Muscle layer of colon (tissue), 2 donors: ENCODE results near the gene DIS3L.
"Not testable (repeated sequence)": the region's sequence is repeated elsewhere in the genome, so short reads cannot be mapped to it uniquely, and the experiment has no call there.

Experiments used
- H3K27ac ChIP-seq: one replicate; pipeline ENCODE4 v1.7.0; 2013; ENCODE audit warnings: low read depth, mild to moderate bottlenecking, low read length, moderate library complexity
- H3K27me3 ChIP-seq, 2 donors: one replicate each; pipeline ENCODE4 v1.7.0; 2013; ENCODE audit warnings: low read length in 2 of 2, mild to moderate bottlenecking in 2 of 2; ENCODE audit not compliant: insufficient read depth in 2 of 2, control insufficient read depth in 1 of 2
- H3K36me3 ChIP-seq: one replicate; pipeline ENCODE4 v1.7.0; 2013; ENCODE audit warnings: mild to moderate bottlenecking, low read length; ENCODE audit not compliant: insufficient read depth
- H3K4me1 ChIP-seq: one replicate; pipeline ENCODE4 v1.7.0; 2013; ENCODE audit warnings: mild to moderate bottlenecking, low read length; ENCODE audit not compliant: insufficient read depth
- H3K4me3 ChIP-seq, 2 donors: one replicate each; pipeline ENCODE4 v1.7.0; 2013; ENCODE audit warnings: low read length in 2 of 2, low read depth in 1 of 2, mild to moderate bottlenecking in 1 of 2, moderate library complexity in 1 of 2
- H3K9ac ChIP-seq: one replicate; pipeline ENCODE4 v1.7.0; 2013; ENCODE audit warnings: low read length
- H3K9me3 ChIP-seq: one replicate; pipeline ENCODE4 v1.7.0; 2013; ENCODE audit warnings: mild to moderate bottlenecking, low read length
- donor health status: abdominal sarcoma.
- donor health status: Adenocarcinoma of cecum.

The DIS3L gene

DNA sequence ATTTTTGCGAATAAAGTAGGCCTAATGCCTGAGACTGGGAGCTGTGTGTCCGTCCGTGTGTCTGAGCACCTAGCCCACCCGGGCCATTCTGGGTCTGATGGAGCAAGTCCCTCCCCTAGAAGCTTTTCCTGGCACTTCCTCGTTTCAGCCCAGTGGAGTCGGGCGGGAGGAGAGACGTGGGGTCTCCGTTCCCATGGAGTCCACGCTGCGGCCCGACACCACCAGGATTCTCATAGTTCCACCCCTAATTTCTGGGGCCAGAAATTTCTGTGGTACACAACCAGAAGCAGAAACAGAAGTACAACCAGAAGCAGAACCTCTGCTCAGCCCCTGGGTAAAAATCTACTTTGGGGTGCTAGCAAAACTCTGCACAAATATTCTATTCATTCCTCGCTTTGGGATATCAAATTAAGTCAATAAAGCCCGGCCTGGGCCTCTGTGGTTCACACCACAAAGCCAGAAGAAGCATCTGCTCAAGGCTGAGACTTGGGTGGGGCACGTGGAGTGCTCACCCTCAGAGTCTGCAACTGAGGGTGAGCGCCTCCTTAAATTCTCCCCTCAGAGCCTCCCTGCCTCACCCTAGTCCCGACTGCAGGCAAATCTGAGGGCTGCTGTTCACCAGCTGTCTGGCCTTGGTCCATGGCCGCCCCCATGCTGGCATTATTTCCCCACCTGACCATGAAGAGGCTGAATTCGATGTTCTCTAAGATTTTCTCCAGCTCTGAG, 38.3 kb upstream of the DIS3L start:
- H3K9ac ChIP-seq: no peak overlapping the region
- peaks cover 62 to 65% of the 10 kb centered on the region in 2 donors for H3K27me3 ChIP-seq
- no peak overlapping the region for H3K27ac ChIP-seq
- H3K4me1 ChIP-seq: peaks cover 8% of the 10 kb centered on the region
- H3K4me3 ChIP-seq: no peak overlapping the region
- H3K9me3 ChIP-seq: no peaks in the 10 kb centered on the region
- no peaks in the 10 kb centered on the region for H3K36me3 ChIP-seq

GRCh38 chr15:66256692-66257091, 36.7 kb upstream of the DIS3L start:
- H3K4me3 ChIP-seq: no peak overlapping the region
- H3K4me1 ChIP-seq: peaks cover 8% of the 10 kb centered on the region
- H3K9me3 ChIP-seq: no peaks in the 10 kb centered on the region
- H3K27ac ChIP-seq: no peak overlapping the region
- H3K9ac ChIP-seq: no peak overlapping the region
- peaks cover 50 to 53% of the 10 kb centered on the region in 2 donors for H3K27me3 ChIP-seq
- H3K36me3 ChIP-seq: no peaks in the 10 kb centered on the region

- H3K4me1 ChIP-seq: no peaks in the 10 kb centered on the region
- peaks cover 11 to 22% of the 10 kb centered on the region in 2 donors for H3K27me3 ChIP-seq
- no peak overlapping the region for H3K9ac ChIP-seq
- H3K4me3 ChIP-seq: no peak overlapping the region
- no peaks in the 10 kb centered on the region for H3K9me3 ChIP-seq
- H3K27ac ChIP-seq: no peak overlapping the region
- H3K36me3 ChIP-seq: no peaks in the 10 kb centered on the region
Observed at GRCh38 chr15:66261056-66261455, 32.3 kb upstream of the DIS3L start.

GRCh38 chr15:66262837-66263236, 30.5 kb upstream of the DIS3L start:
- H3K9me3 ChIP-seq, H3K36me3 ChIP-seq, H3K27me3 ChIP-seq, H3K9ac ChIP-seq, H3K27ac ChIP-seq, H3K4me1 ChIP-seq, H3K4me3 ChIP-seq: not testable (repeated sequence)

DNA sequence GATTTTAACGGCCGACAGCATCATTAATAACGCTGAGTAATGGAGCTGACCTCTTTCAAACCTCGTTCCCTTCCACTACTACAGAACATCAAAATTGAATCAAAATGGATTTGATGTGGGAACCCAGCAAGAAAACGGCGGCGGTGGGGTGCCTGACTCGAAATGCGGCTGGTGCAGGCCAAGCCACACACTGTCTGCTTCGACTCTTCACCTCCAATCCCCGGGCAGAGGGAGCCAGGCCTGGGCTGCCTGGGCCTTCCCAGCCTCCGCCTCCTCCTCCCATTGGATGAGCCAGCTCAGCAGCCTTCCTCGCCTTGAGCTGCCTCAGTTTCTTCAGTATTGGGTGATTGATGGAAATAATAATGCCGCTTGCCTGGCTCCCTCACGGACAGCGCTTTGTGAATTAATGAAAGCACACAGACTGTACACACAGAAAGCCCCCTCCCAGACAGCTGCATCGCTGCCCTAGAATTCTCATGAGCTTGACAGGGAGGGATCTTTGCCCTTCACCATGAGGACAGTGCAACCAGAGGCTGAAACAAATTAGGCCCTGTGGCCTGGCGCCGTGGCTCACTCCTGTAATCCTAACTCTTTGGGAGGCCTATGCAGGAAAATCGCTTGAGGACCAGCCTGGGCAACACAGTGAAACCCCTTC, 28.4 kb upstream of the DIS3L start:
- Histone ChIP-seq H3K4me1 (no peaks in the 10 kb centered on the region), H3K27ac (no peak overlapping the region), H3K27me3 (no peaks in the 10 kb centered on the region), H3K9me3 (no peaks in the 10 kb centered on the region), H3K4me3 (no peak overlapping the region), H3K9ac (no peak overlapping the region), H3K36me3 (no peaks in the 10 kb centered on the region)

GRCh38 chr15:66269326-66270090, 23.9 kb upstream of the DIS3L start:
- H3K4me1 ChIP-seq: no peaks in the 10 kb centered on the region
- no peaks in the 10 kb centered on the region for H3K36me3 ChIP-seq

GRCh38 chr15:66270932-66271331, 22.4 kb upstream of the DIS3L start:
- Histone ChIP-seq H3K27ac (no peak overlapping the region), H3K4me3 (no peak overlapping the region), H3K27me3 (no peaks in the 10 kb centered on the region), H3K36me3 (no peaks in the 10 kb centered on the region), H3K9ac (no peak overlapping the region), H3K4me1 (no peaks in the 10 kb centered on the region), H3K9me3 (no peaks in the 10 kb centered on the region)

More at GRCh38 chr15:66269326-66270090, 23.9 kb upstream of the DIS3L start:
- Histone ChIP-seq H3K9me3 (no peaks in the 10 kb centered on the region), H3K4me3 (no peak overlapping the region), H3K27ac (no peak overlapping the region), H3K27me3 (no peaks in the 10 kb centered on the region), H3K9ac (no peak overlapping the region)

DNA sequence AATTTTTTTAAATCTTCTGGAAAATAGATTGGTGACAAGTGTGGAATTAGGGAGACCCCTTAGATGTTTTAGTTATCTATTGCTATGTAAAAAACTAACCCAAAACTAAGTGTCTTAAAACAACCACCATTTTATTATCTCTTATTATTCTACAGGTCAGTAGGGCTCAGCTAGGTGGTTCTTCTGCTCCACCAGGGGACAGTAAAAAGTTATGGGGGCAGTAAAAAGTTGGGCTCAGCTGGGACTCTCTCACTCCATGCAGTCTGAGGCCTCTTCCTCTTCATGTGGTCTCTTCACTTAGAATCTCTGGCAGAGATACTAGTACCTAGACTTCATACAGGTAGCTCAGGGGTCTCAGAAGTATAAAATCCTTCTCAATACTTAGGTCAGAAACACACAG, 18.0 kb upstream of the DIS3L start:
- H3K27ac ChIP-seq: no peak overlapping the region
- H3K4me1 ChIP-seq: no peaks in the 10 kb centered on the region
- no peak overlapping the region for H3K4me3 ChIP-seq
- H3K36me3 ChIP-seq: no peaks in the 10 kb centered on the region
- H3K9ac ChIP-seq: no peak overlapping the region
- H3K27me3 ChIP-seq: no peaks in the 10 kb centered on the region
- no peaks in the 10 kb centered on the region for H3K9me3 ChIP-seq

GRCh38 chr15:66276546-66276945, 16.8 kb upstream of the DIS3L start:
- no peaks in the 10 kb centered on the region for H3K9me3 ChIP-seq

GRCh38 chr15:66278056-66278455, 15.3 kb upstream of the DIS3L start:
- H3K27ac ChIP-seq: no peak overlapping the region
- no peak overlapping the region for H3K9ac ChIP-seq
- no peaks in the 10 kb centered on the region for H3K4me1 ChIP-seq
- no peak overlapping the region for H3K4me3 ChIP-seq
- H3K9me3 ChIP-seq: no peaks in the 10 kb centered on the region
- no peaks in the 10 kb centered on the region for H3K27me3 ChIP-seq
- H3K36me3 ChIP-seq: no peaks in the 10 kb centered on the region

More at GRCh38 chr15:66276546-66276945, 16.8 kb upstream of the DIS3L start:
- Histone ChIP-seq H3K4me1 (no peaks in the 10 kb centered on the region), H3K36me3 (no peaks in the 10 kb centered on the region), H3K27ac (no peak overlapping the region), H3K4me3 (no peak overlapping the region), H3K27me3 (no peaks in the 10 kb centered on the region), H3K9ac (no peak overlapping the region)

DNA sequence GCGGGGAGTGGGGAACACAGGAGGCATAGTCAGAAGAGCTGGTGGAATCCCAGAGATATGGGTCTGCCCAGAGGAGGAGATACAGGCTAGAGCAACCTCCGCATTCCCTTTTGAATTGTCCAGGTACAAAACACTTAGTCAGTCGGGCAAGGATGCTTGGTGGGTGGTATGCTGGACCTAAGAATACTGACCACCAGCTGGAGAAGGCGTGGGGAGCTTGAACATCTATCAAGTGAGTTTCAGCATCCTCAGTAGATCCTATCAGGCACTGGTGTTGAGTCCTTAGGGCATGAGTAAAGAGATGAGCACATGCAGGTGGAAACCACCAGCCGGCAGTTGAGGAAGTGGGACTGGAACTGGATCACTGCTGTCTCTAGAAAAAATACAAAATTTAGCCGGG, 14.7 kb upstream of the DIS3L start:
- Histone ChIP-seq H3K4me1 (no peaks in the 10 kb centered on the region), H3K27ac (no peak overlapping the region), H3K27me3 (no peaks in the 10 kb centered on the region), H3K9me3 (no peaks in the 10 kb centered on the region), H3K36me3 (no peaks in the 10 kb centered on the region), H3K4me3 (no peak overlapping the region), H3K9ac (no peak overlapping the region)
